Progenitor cell of endocrine pancreas (in vitro differentiated cells): Measurements from ENCODE around the gene HRH3. TPM values are rescaled to one million over a fixed set of nuclear protein-coding genes. Genes with fewer than 3 reads are reported as not detected.

Source experiments
- DNase-seq: peaks from one replicate; pipeline ENCODE4 v3.0.0; 2021; ENCODE audit warnings: low spot score; ENCODE audit not compliant: unreplicated experiment
- H3K27ac Mint-ChIP-seq: 2 replicates; pipeline ENCODE4 v1.8.0; 2021; ENCODE audit warnings: mild to moderate bottlenecking, moderate library complexity, mixed read lengths
- H3K27me3 Mint-ChIP-seq: 2 replicates; pipeline ENCODE4 v1.8.0; 2021; ENCODE audit warnings: mixed read lengths
- H3K36me3 Mint-ChIP-seq: 2 replicates; pipeline ENCODE4 v1.8.0; 2022; ENCODE audit warnings: mixed read lengths; ENCODE audit not compliant: insufficient read depth
- H3K4me1 Mint-ChIP-seq: 2 replicates; pipeline ENCODE4 v1.8.0; 2021; ENCODE audit warnings: low read depth, mixed read lengths
- H3K4me3 Mint-ChIP-seq: 2 replicates; pipeline ENCODE4 v1.8.0; 2021; ENCODE audit warnings: low read depth, mild to moderate bottlenecking, moderate library complexity, mixed read lengths
- H3K9me3 Mint-ChIP-seq: 2 replicates; pipeline ENCODE4 v1.8.0; 2021; ENCODE audit warnings: low read depth, mixed read lengths
- total RNA-seq: library from RNA; stranded (reverse); gene quantifications from 2 replicates; pipeline ENCODE4 v1.2.1, GENCODE V29; 2021
- TF ChIP-seq, protein P1 (sequence below): fragments of 200-600 bp; sonication (generic); IDR thresholded peaks from one replicate; pipeline ENCODE4 v1.5.0; 2021; ENCODE audit warnings: antibody characterized with exemption, mild to moderate bottlenecking; ENCODE audit not compliant: unreplicated experiment

The HRH3 gene
- total RNA-seq, 1 donor from 2014 or later: 0.10 TPM

DNA sequence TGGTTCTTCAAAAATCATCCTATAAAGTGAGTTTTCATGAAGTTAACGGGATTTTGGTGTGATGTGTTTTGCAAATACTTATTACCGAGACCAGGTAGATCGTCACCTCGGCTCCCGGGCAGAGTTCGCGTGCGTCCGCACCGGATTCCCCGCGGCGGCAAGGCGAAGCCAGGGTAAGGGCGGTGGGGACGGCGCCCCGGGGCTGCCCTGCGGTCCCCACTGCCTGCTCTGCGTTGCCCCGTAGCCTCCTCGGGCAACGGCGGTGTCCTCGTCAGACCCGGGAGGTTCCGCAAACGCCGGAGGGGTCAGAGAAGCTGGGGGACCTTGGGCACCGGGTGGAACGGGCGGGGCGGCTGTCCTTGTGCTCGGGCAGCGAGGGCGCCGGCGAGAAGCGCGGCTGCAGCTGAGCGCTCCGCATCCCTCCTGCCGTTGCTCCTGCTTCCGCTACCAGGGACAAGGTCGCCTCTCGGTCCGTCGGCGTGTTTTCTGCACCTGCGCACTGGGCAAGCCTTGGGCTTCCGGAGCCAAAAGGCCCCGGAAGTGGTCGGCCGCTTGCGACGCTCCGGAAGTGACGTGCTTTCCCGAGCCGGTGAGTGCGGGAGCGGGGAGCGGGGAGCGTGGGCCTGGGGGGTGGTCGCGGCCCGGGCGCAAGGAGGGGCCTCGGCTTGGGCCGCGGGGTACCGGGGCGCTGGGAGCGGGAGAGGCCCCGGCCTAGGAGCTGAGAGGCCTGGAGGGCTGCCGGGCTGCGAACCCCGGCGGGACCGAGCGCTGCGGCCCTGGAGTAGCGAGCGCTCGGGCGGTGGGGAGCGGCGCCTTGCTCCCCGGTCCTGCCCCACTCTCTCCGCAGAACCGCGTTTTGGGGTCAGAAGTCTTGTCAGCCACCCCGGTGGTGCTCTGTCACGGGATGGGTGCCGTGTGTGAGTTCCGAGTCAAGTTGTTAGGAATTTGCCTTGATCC is 37.3 kb downstream of the HRH3 start, which contains the start of gene MTG2:
Gene MTG2, plus strand, starts transcription at position 560 of the 957 bp plus-strand sequence. CDS start 10,393 bp downstream, outside the sequence.
- Mint-ChIP-seq H3K36me3 (peaks cover 2% of the 10 kb centered on the region), H3K9me3 (no peaks in the 10 kb centered on the region), H3K27me3 (no peaks in the 10 kb centered on the region), H3K4me3 (peak within 1 kb of the TSS; percentile 85), H3K4me1 (peaks cover 10% of the 10 kb centered on the region), H3K27ac (peak within 1 kb of the TSS; percentile 97)
- TF ChIP-seq, protein P1, sequence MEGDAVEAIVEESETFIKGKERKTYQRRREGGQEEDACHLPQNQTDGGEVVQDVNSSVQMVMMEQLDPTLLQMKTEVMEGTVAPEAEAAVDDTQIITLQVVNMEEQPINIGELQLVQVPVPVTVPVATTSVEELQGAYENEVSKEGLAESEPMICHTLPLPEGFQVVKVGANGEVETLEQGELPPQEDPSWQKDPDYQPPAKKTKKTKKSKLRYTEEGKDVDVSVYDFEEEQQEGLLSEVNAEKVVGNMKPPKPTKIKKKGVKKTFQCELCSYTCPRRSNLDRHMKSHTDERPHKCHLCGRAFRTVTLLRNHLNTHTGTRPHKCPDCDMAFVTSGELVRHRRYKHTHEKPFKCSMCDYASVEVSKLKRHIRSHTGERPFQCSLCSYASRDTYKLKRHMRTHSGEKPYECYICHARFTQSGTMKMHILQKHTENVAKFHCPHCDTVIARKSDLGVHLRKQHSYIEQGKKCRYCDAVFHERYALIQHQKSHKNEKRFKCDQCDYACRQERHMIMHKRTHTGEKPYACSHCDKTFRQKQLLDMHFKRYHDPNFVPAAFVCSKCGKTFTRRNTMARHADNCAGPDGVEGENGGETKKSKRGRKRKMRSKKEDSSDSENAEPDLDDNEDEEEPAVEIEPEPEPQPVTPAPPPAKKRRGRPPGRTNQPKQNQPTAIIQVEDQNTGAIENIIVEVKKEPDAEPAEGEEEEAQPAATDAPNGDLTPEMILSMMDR: no peak
- DNase-seq: peak; percentile 86

- TF ChIP-seq, protein P1: no peak
- DNase-seq: no peak
- Mint-ChIP-seq H3K4me1 (peaks cover 10% of the 10 kb centered on the region), H3K9me3 (no peaks in the 10 kb centered on the region), H3K27ac (peak overlapping the region; percentile 97), H3K36me3 (peaks cover 2% of the 10 kb centered on the region), H3K27me3 (no peaks in the 10 kb centered on the region), H3K4me3 (peak overlapping the region; percentile 85)
Observed at GRCh38 chr20:62181808-62182207, 38.3 kb downstream of the HRH3 start.

DNA sequence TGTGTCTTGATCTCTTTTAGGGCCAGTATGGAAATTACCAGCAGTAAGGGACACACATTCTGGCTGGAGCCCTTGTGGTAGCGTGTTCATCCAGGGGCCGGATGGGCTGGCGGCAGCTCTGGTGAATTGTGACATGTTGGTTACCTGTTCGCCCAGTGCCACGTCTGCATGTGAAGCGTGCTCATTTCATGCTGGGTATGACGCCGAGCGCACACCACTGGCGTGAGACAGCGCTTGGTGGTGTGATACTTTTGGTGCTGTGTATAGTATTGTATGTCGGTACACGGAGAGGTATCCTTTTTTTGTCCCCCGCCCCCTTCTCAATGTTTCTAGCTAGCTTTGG is 40.9 kb downstream of the HRH3 start:
- no peaks in the 10 kb centered on the region for H3K27me3 Mint-ChIP-seq
- no peaks in the 10 kb centered on the region for H3K9me3 Mint-ChIP-seq
- TF ChIP-seq, protein P1: no peak
- H3K4me3 Mint-ChIP-seq: no peak overlapping the region
- H3K4me1 Mint-ChIP-seq: peaks cover 10% of the 10 kb centered on the region
- peaks cover 10% of the 10 kb centered on the region for H3K36me3 Mint-ChIP-seq
- no peak for DNase-seq
- no peak overlapping the region for H3K27ac Mint-ChIP-seq

DNA sequence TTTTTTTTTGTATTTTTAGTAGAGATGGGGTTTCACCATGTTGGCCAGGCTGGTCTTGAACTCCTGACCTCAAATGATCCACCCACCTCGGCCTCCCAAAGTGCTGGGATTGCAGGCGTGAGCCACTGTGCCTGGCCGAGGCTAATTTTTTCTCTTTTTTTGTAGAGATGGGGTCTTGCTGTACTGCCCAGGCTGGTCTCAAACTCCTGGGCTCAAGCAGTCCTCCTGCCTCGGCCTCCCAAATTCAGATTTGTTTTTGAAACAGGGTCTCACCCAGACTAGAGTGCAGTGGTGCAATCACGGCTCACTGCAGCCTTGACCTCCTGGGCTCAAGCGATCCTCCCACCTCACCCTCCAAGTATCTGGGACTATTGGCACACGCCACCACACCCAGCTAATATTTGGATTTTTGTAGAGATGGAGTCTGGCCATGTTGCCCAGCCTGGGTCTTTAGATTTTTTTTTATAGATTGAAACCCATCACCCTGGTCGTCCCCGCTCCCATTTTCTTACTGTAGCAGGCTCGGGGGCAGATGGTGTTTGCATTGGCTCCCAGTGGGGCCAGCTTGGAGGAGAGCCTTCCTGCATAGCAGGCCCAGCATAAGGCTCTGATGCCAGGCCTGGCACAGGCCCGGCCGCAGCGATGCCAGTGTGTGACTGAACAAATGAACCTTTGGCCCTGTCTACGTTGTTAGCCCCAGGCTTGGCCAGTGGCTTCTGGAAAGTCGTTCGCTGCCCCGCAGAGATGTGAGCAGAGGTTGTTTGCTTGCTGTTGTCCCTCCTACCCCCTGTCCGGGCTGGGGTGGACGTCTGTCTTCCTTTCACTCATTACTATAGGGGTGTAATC is 41.5 kb downstream of the HRH3 start:
- Mint-ChIP-seq H3K4me1 (peaks cover 7% of the 10 kb centered on the region), H3K27ac (no peak overlapping the region), H3K4me3 (no peak overlapping the region), H3K27me3 (no peaks in the 10 kb centered on the region), H3K36me3 (peaks cover 11% of the 10 kb centered on the region), H3K9me3 (no peaks in the 10 kb centered on the region)
- TF ChIP-seq, protein P1: no peak
- no peak for DNase-seq

- TF ChIP-seq, protein P1: no peak
- H3K36me3 Mint-ChIP-seq: peaks cover 11% of the 10 kb centered on the region
Observed at GRCh38 chr20:62177307-62177706, 42.8 kb downstream of the HRH3 start.

More at GRCh38 chr20:62177307-62177706, 42.8 kb downstream of the HRH3 start:
- H3K4me1 Mint-ChIP-seq: peaks cover 5% of the 10 kb centered on the region
- H3K9me3 Mint-ChIP-seq: no peaks in the 10 kb centered on the region
- H3K27ac Mint-ChIP-seq: no peak overlapping the region
- H3K27me3 Mint-ChIP-seq: no peaks in the 10 kb centered on the region
- no peak overlapping the region for H3K4me3 Mint-ChIP-seq
- no peak for DNase-seq
